ENCODE results near the gene AK8.

The AK8 gene

DNA sequence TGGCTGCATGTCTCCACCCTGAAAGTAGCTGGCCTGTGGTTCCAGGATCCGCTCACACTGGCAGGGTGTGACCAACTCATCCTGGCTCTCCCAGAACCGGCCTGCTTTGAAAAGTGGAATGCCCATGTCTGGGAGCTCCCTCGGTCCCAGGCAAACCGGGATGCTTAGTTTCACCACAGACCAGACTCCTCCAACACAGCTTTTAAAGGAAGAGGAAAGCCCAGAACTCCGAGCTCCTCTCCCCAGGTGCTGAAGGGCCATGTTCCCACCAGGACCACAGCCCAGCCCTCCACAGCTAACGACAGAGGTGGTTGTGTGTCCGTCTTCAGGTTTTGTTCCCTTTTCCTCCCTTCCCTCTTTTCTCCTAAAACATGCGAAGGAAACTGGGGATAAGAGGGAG is 169.8 kb downstream of the AK8 start:
- no peak for TF ChIP-seq JUND (IDR thresholded peaks at IDR 0.05; ENCODE audit: low read depth)
- no peak for DNase-seq (ENCODE audit: low read depth in 1 of 2, low spot score in 1 of 2)
- in situ Hi-C loops (cut with HindIII; ENCODE audit: low pct_unique_long_range_greater_than_20kb, low sequenced_read_pairs) = no loop called here

DNA sequence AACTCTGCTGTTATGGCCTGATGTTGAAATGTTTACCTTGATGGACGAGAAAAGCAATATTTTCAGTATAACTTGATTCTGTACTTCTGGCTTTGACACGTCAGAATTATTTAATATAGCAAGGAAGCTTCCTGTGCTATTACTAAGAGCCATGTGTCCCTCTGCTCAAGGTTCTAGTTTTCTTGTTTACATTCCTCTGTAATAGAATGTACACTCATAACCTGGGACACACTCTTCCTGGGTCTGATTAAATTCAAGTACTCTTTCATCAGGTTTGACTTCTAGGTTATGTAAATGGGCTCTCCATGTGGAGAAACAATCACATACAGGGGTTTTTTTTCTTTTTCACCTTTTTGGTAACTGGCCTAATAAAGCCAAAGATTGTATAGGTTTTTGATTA is 174.7 kb downstream of the AK8 start:
- in situ Hi-C loops (cut with HindIII; ENCODE audit: low pct_unique_long_range_greater_than_20kb, low sequenced_read_pairs) = no loop called here
- no peak for TF ChIP-seq JUND (IDR thresholded peaks at IDR 0.05; ENCODE audit: low read depth)
- DNase-seq (ENCODE audit: low read depth in 1 of 2, low spot score in 1 of 2) = peak; percentile 48 to 55

DNA sequence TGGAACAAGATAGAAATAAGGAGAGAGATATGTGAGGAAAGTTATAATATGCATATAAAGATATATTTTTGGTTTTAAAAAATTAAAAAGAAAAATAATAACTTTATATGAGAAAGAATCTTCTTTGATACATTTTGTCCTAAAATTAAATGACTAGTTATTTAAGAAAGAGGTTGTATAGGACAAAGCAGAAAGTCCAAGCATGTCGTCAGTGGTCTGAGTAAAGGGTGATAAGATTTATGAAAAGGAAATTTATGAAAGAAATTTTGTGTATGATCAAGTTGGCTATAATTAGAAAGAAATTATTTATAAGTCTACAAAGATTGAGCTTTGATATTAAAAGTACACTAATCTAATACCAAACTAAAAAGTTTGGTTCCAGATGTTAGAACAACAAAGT is 175.8 kb downstream of the AK8 start:
- in situ Hi-C loops (cut with HindIII; ENCODE audit: low pct_unique_long_range_greater_than_20kb, low sequenced_read_pairs) = no loop called here
- no peak for TF ChIP-seq JUND (IDR thresholded peaks at IDR 0.05; ENCODE audit: low read depth)

DNA sequence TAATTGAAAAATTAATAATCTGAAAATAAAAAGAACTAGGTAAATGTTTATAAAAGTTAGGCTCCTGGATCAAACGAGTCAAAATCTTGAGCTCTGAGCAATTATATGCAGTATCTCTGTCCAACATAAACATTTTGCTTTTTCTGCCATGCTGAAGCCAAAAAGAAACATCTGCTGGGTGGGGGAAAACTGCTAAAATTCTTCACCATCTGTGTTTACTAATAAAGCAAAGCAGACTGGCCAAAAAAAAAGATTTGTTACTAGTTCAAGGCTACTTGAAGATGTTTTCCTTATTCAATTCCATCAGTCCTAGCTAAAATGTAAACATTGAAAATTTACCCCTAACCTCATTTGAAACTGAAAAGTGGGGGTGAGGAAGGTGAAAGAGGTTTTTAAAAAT is 178.1 kb downstream of the AK8 start:
- TF ChIP-seq JUND (IDR thresholded peaks at IDR 0.05; ENCODE audit: low read depth) = no peak
- no peak for DNase-seq (ENCODE audit: low read depth in 1 of 2, low spot score in 1 of 2)
- in situ Hi-C loops (cut with HindIII; ENCODE audit: low pct_unique_long_range_greater_than_20kb, low sequenced_read_pairs) = no loop called here

More for the DNA sequence above, 175.8 kb downstream of the AK8 start:
- DNase-seq (ENCODE audit: low read depth in 1 of 2, low spot score in 1 of 2) = no peak

DNA sequence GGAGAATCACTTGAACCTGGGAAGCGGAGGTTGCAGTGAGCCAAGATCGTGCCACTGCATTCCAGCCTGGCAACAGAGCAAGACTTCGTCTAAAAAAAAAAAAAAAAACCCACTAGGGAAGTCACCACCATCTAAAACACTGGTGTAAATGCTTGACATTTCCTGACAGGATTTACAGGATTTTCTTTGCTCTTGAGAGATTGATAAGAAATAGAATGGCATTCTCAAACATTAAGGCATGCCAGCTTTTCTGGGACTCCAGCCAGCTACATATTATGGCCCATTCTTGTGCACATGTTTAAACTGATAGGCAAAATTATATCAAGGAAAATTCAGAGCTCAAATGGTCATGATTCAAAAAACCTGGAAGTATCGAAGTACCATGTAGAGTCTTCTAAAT is 179.1 kb downstream of the AK8 start:
- DNase-seq (ENCODE audit: low read depth in 1 of 2, low spot score in 1 of 2) = peak in 1 of 2 experiments; percentile 47
- TF ChIP-seq JUND (IDR thresholded peaks at IDR 0.05; ENCODE audit: low read depth) = no peak
- in situ Hi-C loops (cut with HindIII; ENCODE audit: low pct_unique_long_range_greater_than_20kb, low sequenced_read_pairs) = no loop called here

DNA sequence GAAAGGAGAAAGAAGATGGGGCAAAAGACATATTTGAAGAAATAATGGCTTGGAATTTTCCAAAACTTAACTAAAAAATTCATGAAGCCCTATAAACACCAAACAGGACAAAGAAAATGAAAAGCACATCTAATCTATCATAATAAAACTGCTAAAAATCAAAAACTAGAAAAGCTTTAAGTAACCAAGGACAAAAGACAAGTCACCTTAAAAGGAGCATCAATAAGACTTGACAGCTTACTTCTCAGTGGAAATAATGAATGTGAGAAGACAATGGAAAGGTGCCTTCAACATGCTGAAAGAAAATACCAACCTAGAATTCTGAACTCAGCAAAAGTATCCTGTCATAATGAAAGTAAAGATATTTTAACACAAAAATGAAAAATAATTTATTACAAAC is 180.9 kb downstream of the AK8 start:
- no peak for TF ChIP-seq JUND (IDR thresholded peaks at IDR 0.05; ENCODE audit: low read depth)
- DNase-seq (ENCODE audit: low read depth in 1 of 2, low spot score in 1 of 2) = no peak
- in situ Hi-C loops (cut with HindIII; ENCODE audit: low pct_unique_long_range_greater_than_20kb, low sequenced_read_pairs) = no loop called here

DNA sequence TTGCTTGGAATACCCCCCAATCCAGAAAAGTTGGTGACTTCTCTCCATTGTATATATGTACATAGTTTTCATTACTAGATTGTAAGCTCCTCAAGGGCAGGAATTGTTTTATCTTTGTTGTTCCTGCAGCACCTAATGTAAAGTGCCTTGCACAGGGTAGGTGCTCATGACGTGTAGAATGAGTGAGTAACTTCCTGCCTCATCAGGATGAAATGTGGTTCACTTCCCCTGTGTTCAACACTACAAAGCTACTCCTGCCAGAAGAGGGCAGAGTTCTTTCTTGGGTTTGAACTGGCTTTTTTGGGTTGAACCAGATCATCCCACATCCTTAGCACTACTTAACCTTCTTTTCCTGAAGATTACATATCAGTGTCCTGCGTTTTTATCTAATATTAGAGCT is 183.9 kb downstream of the AK8 start:
- no peak for TF ChIP-seq JUND (IDR thresholded peaks at IDR 0.05; ENCODE audit: low read depth)
- peak in 1 of 2 experiments; percentile 73 for DNase-seq (ENCODE audit: low read depth in 1 of 2, low spot score in 1 of 2)
- in situ Hi-C loops (cut with HindIII; ENCODE audit: low pct_unique_long_range_greater_than_20kb, low sequenced_read_pairs) = no loop called here

DNA sequence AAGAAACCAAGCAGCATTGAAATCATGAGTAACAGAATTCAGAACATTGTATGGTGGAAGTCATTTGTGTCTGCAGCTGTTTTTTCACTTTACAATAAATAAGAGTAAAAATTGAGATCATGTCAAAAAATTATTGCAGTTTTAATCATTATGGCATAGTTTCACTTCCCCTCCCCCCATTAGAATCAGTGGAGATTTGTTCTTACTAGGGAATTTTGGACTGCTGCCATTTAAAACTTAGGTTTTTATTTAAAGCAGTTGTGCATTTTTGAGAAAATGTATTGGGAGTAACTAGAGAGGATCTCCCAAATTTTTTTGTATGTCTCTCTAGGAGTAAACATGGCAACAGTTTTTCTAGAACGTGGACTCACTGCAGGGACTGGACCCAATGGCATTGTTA is 187.4 kb downstream of the AK8 start:
- no peak for TF ChIP-seq JUND (IDR thresholded peaks at IDR 0.05; ENCODE audit: low read depth)
- in situ Hi-C loops (cut with HindIII; ENCODE audit: low pct_unique_long_range_greater_than_20kb, low sequenced_read_pairs) = no loop called here
- no peak for DNase-seq (ENCODE audit: low read depth in 1 of 2, low spot score in 1 of 2)

DNA sequence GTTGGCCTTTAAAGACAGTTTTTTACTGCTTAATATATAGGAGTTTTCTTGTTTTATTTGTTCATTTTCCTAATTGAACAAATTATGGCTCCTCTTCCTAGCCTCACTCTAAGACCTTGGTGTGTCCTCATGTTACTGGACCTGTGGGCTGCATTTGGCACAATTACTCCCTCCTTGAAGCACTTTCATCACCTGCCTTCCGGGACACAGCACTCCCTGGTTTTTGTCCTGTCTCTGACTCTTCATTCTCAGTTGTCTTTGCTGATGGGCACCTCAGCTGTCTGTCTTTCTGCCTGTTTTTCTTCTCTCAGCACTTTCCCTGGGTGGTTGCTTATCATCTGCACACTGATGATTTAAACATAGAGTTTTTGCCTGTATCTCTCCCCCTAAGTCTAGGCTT is 194.2 kb downstream of the AK8 start:
- in situ Hi-C loops (cut with HindIII; ENCODE audit: low pct_unique_long_range_greater_than_20kb, low sequenced_read_pairs) = no loop called here
- no peak for DNase-seq (ENCODE audit: low read depth in 1 of 2, low spot score in 1 of 2)
- no peak for TF ChIP-seq JUND (IDR thresholded peaks at IDR 0.05; ENCODE audit: low read depth)

DNA sequence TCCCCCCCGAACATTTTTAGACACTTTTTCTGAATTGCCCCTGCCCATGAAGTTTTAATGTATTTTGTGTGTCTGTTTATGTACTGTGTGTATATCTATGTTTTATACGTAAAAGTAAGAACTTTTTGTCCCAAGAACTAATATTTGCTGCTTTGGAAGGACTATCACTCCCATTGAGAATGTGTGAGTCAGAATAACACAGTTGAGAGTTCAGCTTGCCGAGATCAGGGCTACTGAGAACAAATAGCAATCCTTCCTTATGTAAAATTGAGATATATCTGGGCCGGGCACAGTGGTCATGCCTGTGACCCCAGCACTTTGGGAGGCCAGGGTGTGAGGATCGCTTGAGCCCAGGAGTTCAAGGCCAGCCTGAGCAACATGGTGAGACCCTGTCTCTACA is 196.5 kb downstream of the AK8 start:
- TF ChIP-seq JUND (IDR thresholded peaks at IDR 0.05; ENCODE audit: low read depth) = no peak
- DNase-seq (ENCODE audit: low read depth in 1 of 2, low spot score in 1 of 2) = no peak

DNA sequence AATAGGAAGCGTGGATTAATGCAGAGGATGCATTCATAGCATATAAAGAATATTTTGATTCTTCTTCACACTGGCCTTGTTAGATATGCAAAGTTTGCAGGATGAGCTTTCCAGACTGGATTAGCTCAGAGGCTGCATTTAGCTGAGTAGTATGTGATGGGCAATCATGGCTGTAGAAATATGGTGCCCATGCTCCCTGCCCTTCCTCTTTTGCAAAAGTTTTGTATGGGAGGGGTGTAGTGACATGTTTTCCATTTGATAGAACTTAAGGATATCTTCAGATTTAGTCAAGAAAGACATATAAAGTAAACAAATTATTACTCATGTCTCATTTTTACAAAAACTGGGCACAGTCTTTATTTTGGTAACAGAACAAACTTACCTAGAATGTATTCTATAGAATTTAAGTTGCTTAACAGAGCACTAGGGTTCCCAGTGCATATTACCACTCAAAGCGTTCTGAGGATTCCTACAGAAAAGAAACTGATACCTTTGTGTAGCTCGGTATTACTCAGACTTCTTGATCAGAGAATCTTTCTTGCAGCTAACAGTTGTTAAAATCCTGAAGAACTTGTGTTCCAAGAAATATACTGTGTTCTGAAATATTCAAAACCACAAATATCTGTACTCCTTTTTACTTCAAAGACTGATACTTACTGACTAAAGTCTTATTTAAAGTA is 198.0 kb downstream of the AK8 start:
- in situ Hi-C loops (cut with HindIII; ENCODE audit: low pct_unique_long_range_greater_than_20kb, low sequenced_read_pairs) = no loop called here
- no peak for TF ChIP-seq JUND (IDR thresholded peaks at IDR 0.05; ENCODE audit: low read depth)
- DNase-seq (ENCODE audit: low read depth in 1 of 2, low spot score in 1 of 2) = no peak

More for the DNA sequence above, 196.5 kb downstream of the AK8 start:
- in situ Hi-C loops (cut with HindIII; ENCODE audit: low pct_unique_long_range_greater_than_20kb, low sequenced_read_pairs) = no loop called here

DNA sequence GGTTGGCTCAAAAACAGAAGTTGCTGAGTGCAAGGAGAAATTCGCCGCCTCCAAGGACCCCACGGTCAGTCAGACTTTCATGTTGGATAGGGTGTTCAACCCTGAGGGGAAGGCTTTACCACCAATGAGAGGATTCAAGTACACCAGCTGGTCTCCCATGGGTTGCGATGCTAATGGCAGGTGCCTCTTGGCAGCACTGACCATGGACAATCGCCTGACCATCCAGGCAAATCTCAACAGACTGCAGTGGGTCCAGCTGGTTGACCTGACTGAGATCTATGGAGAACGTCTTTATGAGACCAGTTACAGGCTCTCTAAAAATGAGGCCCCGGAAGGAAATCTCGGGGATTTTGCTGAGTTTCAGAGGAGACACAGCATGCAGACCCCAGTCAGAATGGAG is 200.1 kb downstream of the AK8 start:
- DNase-seq (ENCODE audit: low read depth in 1 of 2, low spot score in 1 of 2) = no peak
- no peak for TF ChIP-seq JUND (IDR thresholded peaks at IDR 0.05; ENCODE audit: low read depth)
- in situ Hi-C loops (cut with HindIII; ENCODE audit: low pct_unique_long_range_greater_than_20kb, low sequenced_read_pairs) = no loop called here
